HepG2 (cell line): Measurements from ENCODE around the gene SPAG9. TPM values are rescaled to one million over a fixed set of nuclear protein-coding genes. Genes with fewer than 3 reads are reported as not detected.
A peak's percentile ranks its signal among the peaks of the same experiment; 100 is the strongest.

Experiments used
- ARHGAP35 ChIP-seq: sonication (generic); formaldehyde crosslinking; IDR thresholded peaks from 2 replicates; pipeline ENCODE4 v1.9.0; 2022; ENCODE audit warnings: mild to moderate bottlenecking, inconsistent platforms, moderate library complexity, missing genetic modification reagents, borderline replicate concordance
- CREBL2 ChIP-seq: sonication (generic); formaldehyde crosslinking; IDR thresholded peaks from 2 replicates; pipeline ENCODE4 v1.8.1; 2023; ENCODE audit warnings: missing genetic modification reagents, mild to moderate bottlenecking, borderline replicate concordance
- DDIT3 ChIP-seq: sonication (generic); formaldehyde crosslinking; IDR thresholded peaks from 2 replicates; pipeline ENCODE4 v1.4.0; 2020; ENCODE audit warnings: mild to moderate bottlenecking, missing genetic modification reagents
- FOXK1 ChIP-seq: sonication (generic); formaldehyde crosslinking; IDR thresholded peaks from 2 replicates; pipeline ENCODE4 v1.4.0; 2020; ENCODE audit warnings: low read depth, missing genetic modification reagents, borderline replicate concordance
- HOXA9 ChIP-seq: sonication (generic); formaldehyde crosslinking; IDR thresholded peaks from 2 replicates; pipeline ENCODE4 v1.8.1; 2022; ENCODE audit warnings: missing genetic modification reagents, mild to moderate bottlenecking, moderate library complexity, borderline replicate concordance
- KDM4B ChIP-seq: sonication (generic); formaldehyde crosslinking; IDR thresholded peaks from 2 replicates; pipeline ENCODE4 v1.4.0; 2020; ENCODE audit warnings: missing genetic modification reagents
- KLF6 ChIP-seq: IDR thresholded peaks from 2 replicates; pipeline ENCODE4 v1.8.0; 2016; ENCODE audit warnings: missing biosample characterization, missing genetic modification reagents
- KMT2B ChIP-seq: IDR thresholded peaks from 2 replicates; pipeline ENCODE4 v1.6.1; 2016; ENCODE audit warnings: missing genetic modification reagents, missing compliant biosample characterization
- MZF1 ChIP-seq: sonication (generic); formaldehyde crosslinking; IDR thresholded peaks from 2 replicates; pipeline ENCODE4 v1.8.1; 2023; ENCODE audit warnings: mild to moderate bottlenecking, missing genetic modification reagents, borderline replicate concordance
- NFE2L1 ChIP-seq: sonication (generic); formaldehyde crosslinking; IDR thresholded peaks from 2 replicates; pipeline ENCODE4 v1.4.0; 2020; ENCODE audit warnings: missing genetic modification reagents, mild to moderate bottlenecking, borderline replicate concordance
- NFIC ChIP-seq: IDR thresholded peaks from 2 replicates; pipeline ENCODE4 v1.6.1; 2012; ENCODE audit warnings: mild to moderate bottlenecking, low read length, inconsistent platforms
- PTBP1 ChIP-seq: fragments of 200-400 bp; formaldehyde crosslinking; IDR thresholded peaks from 2 replicates; pipeline ENCODE4 v1.6.1; 2018; ENCODE audit warnings: low read length, low read depth; ENCODE audit not compliant: poor library complexity, severe bottlenecking
- SIN3B ChIP-seq: fragments of 150-350 bp; IDR thresholded peaks from 2 replicates; pipeline ENCODE4 v1.6.1; 2014; ENCODE audit warnings: low read length
- SIX1 ChIP-seq: sonication (generic); formaldehyde crosslinking; IDR thresholded peaks from 2 replicates; pipeline ENCODE4 v1.4.0; 2020; ENCODE audit warnings: missing genetic modification reagents, borderline replicate concordance
- SUZ12 ChIP-seq: fragments of 150-350 bp; IDR thresholded peaks from 2 replicates; pipeline ENCODE4 v1.6.1; 2014; ENCODE audit warnings: low read depth, low read length
- UBTF ChIP-seq: sonication (generic); formaldehyde crosslinking; IDR thresholded peaks from 2 replicates; pipeline ENCODE4 v1.4.0; 2020; ENCODE audit warnings: mild to moderate bottlenecking, missing genetic modification reagents
- ZBTB1 ChIP-seq: sonication (generic); formaldehyde crosslinking; IDR thresholded peaks from 2 replicates; pipeline ENCODE4 v1.4.0; 2020; ENCODE audit warnings: missing genetic modification reagents, borderline replicate concordance
- ZHX2 ChIP-seq, 2 experiments: sonication (generic) in 1 of 2; formaldehyde crosslinking in 1 of 2; IDR thresholded peaks; 2 replicates each; pipeline versions ENCODE4 v1.6.1 to v1.9.0; 2014 to 2022; ENCODE audit warnings: antibody characterized with exemption in 1 of 2, borderline replicate concordance in 1 of 2, inconsistent platforms in 1 of 2, low read depth in 1 of 2, missing genetic modification reagents in 1 of 2
- ZNF326 ChIP-seq: sonication (generic); formaldehyde crosslinking; IDR thresholded peaks from 2 replicates; pipeline ENCODE4 v1.4.0; 2020; ENCODE audit warnings: missing genetic modification reagents, borderline replicate concordance
- polyA plus RNA-seq, 8 experiments: library from polyadenylated mRNA; depleted of rRNA in 3 of 8; stranded (reverse) in 7 of 8; unstranded in 1 of 8; fragments of >200 nt; fragmentation: Illumina TruSeq in 4 of 8; extraction: Trizol in 4 of 8; gene quantifications; 2 replicates each; pipeline versions ENCODE4 v1.2.1 to v1.2.3, GENCODE V29; 2011 to 2016; ENCODE audit warnings: low read depth in 4 of 8, missing spikeins in 1 of 8, mixed read lengths in 1 of 8; ENCODE audit not compliant: insufficient read depth in 1 of 8
- total RNA-seq, 5 experiments: library from RNA; depleted of rRNA; stranded (reverse); fragments of >200 nt; fragmentation: Illumina TruSeq; extraction: Trizol; gene quantifications; 2 replicates each; pipeline ENCODE4 v1.2.3, GENCODE V29; 2016; ENCODE audit warnings: low read depth in 1 of 5

SPAG9 gene
- total and polyA plus RNA-seq, 2 of the 13 experiments (the other 11 are each of a cell fraction or from before 2014, with no cell fraction given), result 43.2 to 78.6 TPM

- TF ChIP-seq KDM4B (no peak), KMT2B (peak; percentile 31), CREBL2 (no peak), SIX1 (CRISPR knock-in tag) (no peak), ZBTB1 (CRISPR knock-in tag) (no peak), NFIC (no peak), SIN3B (no peak), NFE2L1 (CRISPR knock-in tag) (no peak), DDIT3 (CRISPR knock-in tag) (no peak), ARHGAP35 (CRISPR knock-in tag) (0 out of 2 replicates have a peak, but pooled peaks have one; percentile 7), FOXK1 (CRISPR knock-in tag) (0 out of 2 replicates have a peak, but pooled peaks have one; percentile 24), HOXA9 (CRISPR knock-in tag) (peak; percentile 84; the same call in 1 of the 2 replicates), ZHX2 (IDR thresholded peaks at IDR 0.05; ENCODE audit: low read depth) (0 out of 2 replicates have a peak, but pooled peaks have one; percentile 8), ZHX2 (CRISPR knock-in tag; IDR thresholded peaks at IDR 0.05; ENCODE audit: borderline replicate concordance) (peak; percentile 59; the same call in 1 of the 2 replicates), ZNF326 (CRISPR knock-in tag) (no peak), KLF6 (CRISPR knock-in tag) (no peak; the same call in 1 of the 2 replicates), SUZ12 (no peak), MZF1 (CRISPR knock-in tag) (no peak), UBTF (CRISPR knock-in tag) (peak; percentile 80), PTBP1 (no peak)
Measured at GRCh38 chr17:51166198-51166986, 45.7 kb upstream of the SPAG9 start, which contains the start of gene NME2 (continued).
